22Rv1 (cell line): Measurements from ENCODE around the gene ARL15.

Experiments
- CTCF ChIP-seq: fragments of 450-650 bp; IDR thresholded peaks from 2 replicates; pipeline ENCODE4 v1.5.1; 2017; ENCODE audit warnings: mild to moderate bottlenecking
- ZFX ChIP-seq: fragments of 450-650 bp; IDR thresholded peaks from 2 replicates; pipeline ENCODE4 v1.6.1; 2017; ENCODE audit warnings: antibody characterized with exemption, borderline replicate concordance

GRCh38 chr5:54024466-54024865 is 285.9 kb downstream of the ARL15 start:
- TF ChIP-seq CTCF (no peak), ZFX (no peak)
